ENCODE measurements around the gene TEDC1.

TEDC1 gene

DNA sequence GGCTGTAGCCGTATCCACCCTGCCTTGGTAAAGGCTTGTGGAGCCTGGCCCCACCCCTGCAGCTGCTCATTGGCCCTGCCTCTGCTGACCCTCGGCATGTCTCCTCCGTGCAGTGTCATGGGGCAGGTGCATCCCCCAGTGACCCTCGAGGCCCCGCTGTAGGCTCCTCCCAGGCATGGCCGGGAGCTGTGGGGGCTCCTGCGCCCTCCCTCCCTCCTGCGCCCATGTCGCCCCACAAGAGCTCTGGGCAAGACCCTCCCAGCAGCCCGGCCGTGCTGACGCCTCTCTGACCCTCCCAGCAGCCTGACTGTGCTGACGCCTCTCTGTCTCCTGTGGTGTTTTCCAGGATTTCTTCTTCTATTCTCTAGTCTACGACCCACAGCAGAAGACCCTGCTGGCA is 37.2 kb upstream of the TEDC1 start:
- Mint-ChIP-seq H3K27me3 (ENCODE audit: low read depth) (no peaks in the 10 kb centered on the region), H3K4me3 (no peak overlapping the region), H3K36me3 (ENCODE audit: low read depth) (peaks cover 8% of the 10 kb centered on the region), H3K4me1 (ENCODE audit: low read depth) (no peaks in the 10 kb centered on the region), H3K9me3 (no peaks in the 10 kb centered on the region), H3K27ac (no peak overlapping the region)

DNA sequence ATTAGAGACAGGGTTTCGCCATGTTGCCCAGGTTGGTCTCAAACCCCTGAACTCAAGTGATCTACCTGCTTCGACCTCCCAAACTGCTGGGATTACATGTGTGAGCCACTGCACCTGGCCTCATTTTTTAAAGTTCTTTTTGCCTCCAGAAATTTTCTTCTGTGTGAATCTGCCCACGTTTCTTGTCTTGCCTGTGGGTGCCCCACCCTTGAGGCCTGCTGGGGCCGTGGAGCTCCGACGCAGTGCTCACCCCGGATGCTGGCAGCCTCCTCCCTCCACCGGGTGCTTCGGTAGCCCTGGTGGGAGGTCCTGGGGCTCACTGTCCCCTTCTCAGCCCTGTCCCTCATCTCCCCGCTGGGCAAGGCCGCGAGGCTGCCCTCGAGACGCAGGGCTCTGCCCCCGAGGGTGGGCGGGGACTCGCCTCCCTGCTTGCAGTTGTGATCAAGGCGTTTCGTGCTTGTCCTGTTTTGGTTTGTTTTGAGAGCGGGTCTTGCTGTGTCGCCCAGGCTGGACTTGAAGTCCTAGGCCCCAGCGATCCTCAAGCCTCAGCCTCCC is 35.9 kb upstream of the TEDC1 start:
- Mint-ChIP-seq H3K9me3 (no peaks in the 10 kb centered on the region), H3K27ac (no peak overlapping the region), H3K4me3 (no peak overlapping the region), H3K27me3 (ENCODE audit: low read depth) (no peaks in the 10 kb centered on the region), H3K36me3 (ENCODE audit: low read depth) (peaks cover 8% of the 10 kb centered on the region), H3K4me1 (ENCODE audit: low read depth) (no peaks in the 10 kb centered on the region)

DNA sequence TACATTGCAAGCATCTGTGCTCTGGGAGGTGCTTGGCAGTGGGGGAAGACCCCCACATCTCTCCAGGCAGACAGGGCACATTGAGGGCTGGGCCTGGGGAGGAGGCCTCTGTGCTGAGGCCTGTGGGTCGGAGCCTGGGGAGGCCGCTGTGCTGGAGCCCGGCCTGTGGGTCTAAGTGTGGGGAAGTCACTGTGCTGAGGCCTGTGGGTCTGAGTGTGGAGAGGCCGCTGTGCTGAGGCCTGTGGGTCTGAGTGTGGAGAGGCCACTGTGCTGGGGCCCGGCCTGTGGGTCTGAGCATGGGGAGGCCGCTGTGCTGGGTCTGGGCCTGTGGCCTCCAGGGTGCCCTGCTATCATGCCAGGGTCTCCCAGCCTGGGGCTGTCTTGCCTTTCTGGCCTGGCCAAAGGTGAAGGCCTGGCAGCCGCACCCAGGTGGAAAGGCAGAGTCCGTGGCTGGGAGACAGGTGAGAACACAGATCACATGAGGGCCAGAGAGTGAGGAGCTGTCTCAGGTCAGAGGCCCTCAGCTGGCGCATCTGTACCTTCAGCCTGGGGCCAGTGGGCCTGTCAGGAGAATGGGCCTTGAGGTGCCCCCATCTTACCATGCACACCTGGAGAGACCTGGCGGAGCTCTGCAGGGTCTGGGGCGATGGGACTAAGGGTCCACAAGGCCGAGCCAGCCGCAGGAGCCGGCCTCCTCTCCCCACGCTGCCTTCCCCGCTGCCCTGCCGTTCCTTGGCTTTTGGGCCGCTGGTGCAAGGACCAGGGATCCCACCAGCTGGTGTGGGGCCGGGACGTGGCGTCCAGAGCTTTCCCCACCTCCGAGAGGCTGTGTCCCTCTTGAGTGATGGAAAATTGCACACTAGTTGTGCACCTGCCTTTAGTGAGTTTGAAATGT is 35.0 kb upstream of the TEDC1 start:
- Mint-ChIP-seq H3K9me3 (no peaks in the 10 kb centered on the region), H3K27me3 (ENCODE audit: low read depth) (no peaks in the 10 kb centered on the region), H3K4me1 (ENCODE audit: low read depth) (no peaks in the 10 kb centered on the region), H3K4me3 (no peak overlapping the region), H3K36me3 (ENCODE audit: low read depth) (peaks cover 8% of the 10 kb centered on the region), H3K27ac (no peak overlapping the region)

DNA sequence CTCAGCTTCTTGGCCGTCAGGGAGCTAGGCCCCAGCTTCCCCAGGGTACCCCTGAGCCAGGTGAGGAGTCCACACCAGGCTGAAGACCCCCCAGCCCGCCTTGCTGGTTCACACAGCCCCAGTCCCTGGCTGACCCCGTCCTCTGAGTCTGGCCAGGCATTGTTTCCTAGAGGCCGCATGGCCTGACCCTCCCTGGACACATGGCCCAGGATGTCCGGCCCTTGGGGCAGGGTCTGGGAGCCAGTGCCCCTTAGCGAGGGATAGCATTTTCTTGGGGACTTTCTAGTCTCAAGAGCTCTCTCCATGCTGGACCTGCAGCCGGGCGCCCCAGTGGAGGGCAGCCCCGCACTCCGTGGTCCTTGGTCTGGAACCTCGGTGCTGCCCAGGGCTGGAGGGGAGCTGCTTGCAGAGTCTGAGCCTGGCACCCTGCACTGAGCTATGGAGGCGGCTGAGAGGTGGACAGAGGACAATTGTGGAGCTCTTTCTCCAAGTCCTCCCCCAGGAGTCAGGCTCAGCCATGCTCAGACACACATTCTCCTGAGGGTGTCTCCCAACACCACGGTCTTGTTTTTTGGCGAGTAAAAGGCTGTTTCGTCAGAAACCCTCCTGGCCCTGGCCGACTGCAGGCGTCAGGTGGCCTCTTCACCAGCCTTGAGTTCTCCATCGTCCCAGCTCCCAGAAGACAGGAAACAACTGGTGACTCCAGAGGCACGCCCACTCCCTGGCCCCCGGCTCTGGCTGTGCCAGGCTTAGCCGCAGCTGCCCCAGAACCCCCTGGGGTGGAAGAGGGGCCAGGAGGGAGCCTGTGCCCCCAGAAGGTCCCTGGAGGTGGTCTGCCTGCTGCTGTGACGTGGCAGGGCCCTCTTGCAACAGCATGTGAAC is 34.1 kb upstream of the TEDC1 start:
- no peak overlapping the region for H3K4me3 Mint-ChIP-seq
- no peaks in the 10 kb centered on the region for H3K9me3 Mint-ChIP-seq
- H3K36me3 Mint-ChIP-seq (ENCODE audit: low read depth): peaks cover 10% of the 10 kb centered on the region
- no peaks in the 10 kb centered on the region for H3K27me3 Mint-ChIP-seq (ENCODE audit: low read depth)
- H3K27ac Mint-ChIP-seq: no peak overlapping the region
- H3K4me1 Mint-ChIP-seq (ENCODE audit: low read depth): no peaks in the 10 kb centered on the region

DNA sequence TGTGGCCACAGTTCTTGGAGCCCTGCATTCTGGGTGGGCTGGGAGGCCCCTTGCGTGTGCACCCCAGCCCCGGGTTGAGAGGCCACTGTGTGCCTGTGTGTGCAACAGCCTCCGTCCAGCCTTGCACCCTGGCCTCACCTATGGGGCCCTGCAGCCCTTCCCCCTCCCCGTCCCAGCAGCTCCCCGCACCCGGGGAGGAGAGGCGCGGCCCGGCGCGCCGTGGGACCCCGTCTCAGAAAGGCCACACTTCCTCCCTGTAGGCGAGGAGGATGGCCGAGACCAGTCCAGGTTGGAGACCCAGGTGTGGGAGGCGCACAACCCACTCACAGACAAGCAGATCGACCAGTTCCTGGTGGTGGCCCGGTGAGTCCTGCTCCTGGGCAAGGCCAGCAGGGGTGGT is 33.0 kb upstream of the TEDC1 start:
- Mint-ChIP-seq H3K4me1 (ENCODE audit: low read depth) (no peaks in the 10 kb centered on the region), H3K27me3 (ENCODE audit: low read depth) (no peaks in the 10 kb centered on the region), H3K9me3 (no peaks in the 10 kb centered on the region), H3K27ac (no peak overlapping the region), H3K36me3 (ENCODE audit: low read depth) (peaks cover 9% of the 10 kb centered on the region), H3K4me3 (no peak overlapping the region)

DNA sequence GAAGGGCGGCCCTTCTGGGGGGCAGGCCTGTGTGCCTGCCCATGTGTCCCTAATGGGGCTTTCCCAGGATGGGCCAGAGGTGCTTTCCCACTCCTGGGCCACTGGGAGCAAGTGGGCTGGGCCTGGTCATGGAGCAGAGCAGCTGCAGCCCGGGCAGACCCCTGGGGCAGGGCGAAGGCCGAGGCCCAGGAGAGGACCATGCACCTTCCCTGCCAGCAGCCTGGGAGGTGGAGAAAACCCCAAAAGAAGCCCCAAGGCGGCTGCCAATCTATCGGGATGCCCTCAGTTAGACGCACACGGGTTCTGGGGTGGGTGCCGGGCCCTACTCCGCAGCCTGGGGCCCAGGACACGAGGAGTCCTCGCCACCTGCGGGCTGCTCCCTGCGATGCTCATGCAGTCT is 32.5 kb upstream of the TEDC1 start:
- no peaks in the 10 kb centered on the region for H3K4me1 Mint-ChIP-seq (ENCODE audit: low read depth)
- no peak overlapping the region for H3K4me3 Mint-ChIP-seq
- H3K27ac Mint-ChIP-seq: no peak overlapping the region
- no peaks in the 10 kb centered on the region for H3K9me3 Mint-ChIP-seq
- H3K36me3 Mint-ChIP-seq (ENCODE audit: low read depth): peaks cover 9% of the 10 kb centered on the region
- H3K27me3 Mint-ChIP-seq (ENCODE audit: low read depth): no peaks in the 10 kb centered on the region

DNA sequence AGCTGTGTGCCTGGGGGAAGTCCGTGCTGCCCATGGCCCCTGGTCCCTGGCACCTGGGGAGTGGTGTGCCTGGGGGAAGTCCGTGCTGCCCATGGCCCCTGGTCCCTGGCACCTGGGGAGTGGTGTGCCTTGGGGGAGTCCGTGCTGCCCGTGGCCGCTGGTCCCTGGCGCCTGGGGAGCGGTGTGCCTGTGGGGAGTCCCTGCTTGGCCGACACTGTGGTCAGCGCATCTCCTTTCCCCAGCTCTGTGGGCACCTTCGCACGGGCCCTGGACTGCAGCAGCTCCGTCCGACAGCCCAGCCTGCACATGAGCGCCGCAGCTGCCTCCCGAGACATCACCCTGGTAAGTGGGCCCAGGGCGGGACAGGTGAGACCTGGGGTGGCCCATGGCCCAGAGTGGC is 30.9 kb upstream of the TEDC1 start:
- H3K27me3 Mint-ChIP-seq (ENCODE audit: low read depth): no peaks in the 10 kb centered on the region
- no peaks in the 10 kb centered on the region for H3K4me1 Mint-ChIP-seq (ENCODE audit: low read depth)
- peaks cover 9% of the 10 kb centered on the region for H3K36me3 Mint-ChIP-seq (ENCODE audit: low read depth)

DNA sequence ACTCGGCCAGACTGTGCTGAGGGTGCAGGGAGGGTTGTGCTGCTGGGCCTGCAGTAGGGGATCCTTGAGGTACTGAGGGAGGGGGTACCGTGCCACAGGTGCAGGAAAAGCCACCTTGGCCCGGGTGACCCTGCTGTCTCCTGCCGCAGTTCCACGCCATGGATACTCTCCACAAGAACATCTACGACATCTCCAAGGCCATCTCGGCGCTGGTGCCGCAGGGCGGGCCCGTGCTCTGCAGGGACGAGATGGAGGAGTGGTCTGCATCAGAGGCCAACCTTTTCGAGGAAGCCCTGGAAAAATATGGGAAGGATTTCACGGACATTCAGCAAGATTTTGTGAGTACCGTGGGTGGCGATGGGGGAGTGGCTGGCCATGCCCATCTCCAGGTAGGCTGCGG is 30.4 kb upstream of the TEDC1 start:
- H3K36me3 Mint-ChIP-seq (ENCODE audit: low read depth): peaks cover 5% of the 10 kb centered on the region
- H3K27me3 Mint-ChIP-seq (ENCODE audit: low read depth): no peaks in the 10 kb centered on the region

More for the DNA sequence above, 30.9 kb upstream of the TEDC1 start:
- Mint-ChIP-seq H3K9me3 (no peaks in the 10 kb centered on the region), H3K4me3 (no peak overlapping the region), H3K27ac (no peak overlapping the region)

DNA sequence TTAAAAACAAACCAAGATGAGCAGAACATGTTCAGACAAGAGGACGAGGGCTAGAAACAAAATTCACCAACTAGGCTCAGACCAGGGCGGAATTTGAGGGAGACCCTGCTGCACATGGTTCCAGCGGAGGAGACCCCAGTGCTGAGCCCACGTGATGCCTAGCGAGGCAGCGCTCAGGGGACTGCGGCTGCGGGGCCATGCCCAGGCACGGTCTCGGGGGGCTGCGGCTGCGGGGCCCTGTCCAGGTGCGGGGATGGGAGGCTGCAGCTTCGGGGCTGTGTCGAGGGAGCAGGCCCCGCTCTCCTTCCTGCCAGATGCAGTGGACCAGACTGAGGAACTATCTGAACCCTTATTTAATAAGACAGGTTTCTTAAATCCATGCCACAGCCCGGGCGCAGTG is 29.1 kb upstream of the TEDC1 start:
- Mint-ChIP-seq H3K9me3 (no peaks in the 10 kb centered on the region), H3K4me3 (no peak overlapping the region), H3K27ac (no peak overlapping the region), H3K4me1 (ENCODE audit: low read depth) (no peaks in the 10 kb centered on the region), H3K27me3 (ENCODE audit: low read depth) (no peaks in the 10 kb centered on the region), H3K36me3 (ENCODE audit: low read depth) (peaks cover 2% of the 10 kb centered on the region)

More for the DNA sequence above, 30.4 kb upstream of the TEDC1 start:
- Mint-ChIP-seq H3K4me3 (no peak overlapping the region), H3K4me1 (ENCODE audit: low read depth) (no peaks in the 10 kb centered on the region), H3K9me3 (no peaks in the 10 kb centered on the region), H3K27ac (no peak overlapping the region)

DNA sequence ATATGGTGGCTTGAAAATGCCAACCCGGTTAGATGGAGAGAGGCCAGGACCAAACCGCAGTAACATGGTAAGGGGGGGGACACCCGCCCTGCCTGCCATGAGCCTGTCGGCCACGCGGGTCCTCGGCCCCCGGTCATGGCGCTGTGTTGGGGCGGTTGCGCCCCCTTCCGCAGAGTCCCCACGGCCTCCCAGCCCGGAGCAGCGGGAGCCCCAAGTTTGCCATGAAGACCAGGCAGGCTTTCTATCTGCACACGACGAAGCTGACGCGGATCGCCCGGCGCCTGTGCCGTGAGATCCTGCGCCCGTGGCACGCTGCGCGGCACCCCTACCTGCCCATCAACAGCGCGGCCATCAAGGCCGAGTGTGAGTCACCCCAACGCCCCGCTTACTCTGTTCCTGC is 26.5 kb upstream of the TEDC1 start:
- no peaks in the 10 kb centered on the region for H3K9me3 Mint-ChIP-seq

DNA sequence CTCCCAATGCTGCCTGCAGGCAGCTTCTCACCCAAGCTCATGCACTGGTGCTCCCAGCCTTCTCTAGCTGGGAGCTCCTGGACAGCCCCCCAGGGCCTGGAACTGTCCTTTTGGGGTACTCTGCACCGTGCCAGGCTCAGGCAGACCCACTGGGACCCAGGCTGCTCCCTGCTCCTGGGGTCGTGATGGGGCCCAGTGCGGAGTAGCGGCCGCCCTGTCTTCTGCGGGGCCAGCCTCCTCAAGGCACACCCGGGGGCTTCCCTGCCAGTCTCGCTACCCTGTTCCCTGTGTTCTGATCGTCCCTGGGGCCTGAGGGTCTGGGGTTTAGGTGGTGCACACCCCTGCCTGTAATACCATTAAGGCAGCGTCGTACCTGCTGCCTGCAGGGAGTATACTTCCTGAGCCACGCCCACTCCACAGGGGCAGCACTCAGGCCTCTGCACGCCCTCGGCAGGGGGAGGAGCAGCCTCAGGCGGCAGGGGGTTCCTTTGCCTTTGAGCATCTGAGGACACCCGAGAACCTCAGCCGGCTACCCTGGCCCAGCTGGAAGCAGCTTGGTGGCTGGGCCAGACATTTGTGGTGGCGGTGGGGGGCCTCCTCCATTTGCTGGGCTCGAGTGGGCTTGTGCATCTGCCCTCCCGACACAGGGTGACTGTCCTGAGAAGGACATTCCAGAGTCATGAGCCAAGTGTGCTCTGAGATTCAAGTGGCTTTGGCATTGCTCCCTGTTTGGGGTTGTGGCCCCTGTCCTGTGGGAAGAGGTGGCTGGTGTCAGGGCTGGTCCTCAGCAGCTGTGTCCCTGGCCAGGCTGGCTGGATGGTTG is 25.6 kb upstream of the TEDC1 start:
- H3K27me3 Mint-ChIP-seq (ENCODE audit: low read depth): no peaks in the 10 kb centered on the region
- H3K9me3 Mint-ChIP-seq: no peaks in the 10 kb centered on the region
- no peak overlapping the region for H3K4me3 Mint-ChIP-seq

More for the DNA sequence above, 26.5 kb upstream of the TEDC1 start:
- Mint-ChIP-seq H3K36me3 (ENCODE audit: low read depth) (peaks cover 2% of the 10 kb centered on the region), H3K4me1 (ENCODE audit: low read depth) (no peaks in the 10 kb centered on the region), H3K27me3 (ENCODE audit: low read depth) (no peaks in the 10 kb centered on the region), H3K27ac (no peak overlapping the region), H3K4me3 (no peak overlapping the region)

DNA sequence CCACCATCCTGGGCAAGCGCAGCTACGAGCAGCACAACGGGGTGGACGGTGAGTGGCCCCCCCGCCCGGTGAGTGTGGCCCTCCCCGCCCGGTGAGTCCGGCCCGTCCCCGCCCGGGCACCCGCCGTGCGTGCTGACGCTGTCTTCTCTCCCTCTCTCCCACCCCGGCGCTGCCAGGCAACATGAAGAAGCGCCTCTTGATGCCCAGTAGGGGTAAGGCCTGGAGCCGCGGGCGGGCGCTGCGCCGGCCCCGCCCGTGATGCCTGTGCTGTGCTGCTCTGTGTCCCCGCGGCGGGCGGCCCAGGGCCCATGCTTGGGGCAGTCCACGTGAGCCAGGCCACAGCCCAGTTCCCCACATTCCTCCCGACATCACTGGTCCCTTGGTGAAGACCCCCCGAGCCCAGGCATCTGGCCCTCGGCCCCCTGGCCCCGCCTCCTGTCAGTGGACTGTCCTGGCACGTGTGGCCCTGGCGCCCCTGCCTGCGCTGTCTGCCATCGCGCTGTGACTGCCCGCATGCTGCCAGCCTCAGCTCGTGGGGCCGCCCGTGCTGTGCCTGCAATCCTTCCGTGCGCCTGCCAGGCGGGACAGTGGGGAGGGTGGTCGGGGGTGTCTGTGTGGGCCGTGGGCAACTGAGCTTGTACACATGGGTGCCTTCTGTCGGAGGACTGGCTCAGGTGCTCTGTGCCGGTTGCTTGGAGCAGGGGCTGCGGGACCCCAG is 24.4 kb upstream of the TEDC1 start:
- peaks cover under 1% of the 10 kb centered on the region for H3K36me3 Mint-ChIP-seq (ENCODE audit: low read depth)
- no peaks in the 10 kb centered on the region for H3K27me3 Mint-ChIP-seq (ENCODE audit: low read depth)

More for the DNA sequence above, 25.6 kb upstream of the TEDC1 start:
- Mint-ChIP-seq H3K27ac (no peak overlapping the region), H3K4me1 (ENCODE audit: low read depth) (no peaks in the 10 kb centered on the region), H3K36me3 (ENCODE audit: low read depth) (peaks cover 2% of the 10 kb centered on the region)

DNA sequence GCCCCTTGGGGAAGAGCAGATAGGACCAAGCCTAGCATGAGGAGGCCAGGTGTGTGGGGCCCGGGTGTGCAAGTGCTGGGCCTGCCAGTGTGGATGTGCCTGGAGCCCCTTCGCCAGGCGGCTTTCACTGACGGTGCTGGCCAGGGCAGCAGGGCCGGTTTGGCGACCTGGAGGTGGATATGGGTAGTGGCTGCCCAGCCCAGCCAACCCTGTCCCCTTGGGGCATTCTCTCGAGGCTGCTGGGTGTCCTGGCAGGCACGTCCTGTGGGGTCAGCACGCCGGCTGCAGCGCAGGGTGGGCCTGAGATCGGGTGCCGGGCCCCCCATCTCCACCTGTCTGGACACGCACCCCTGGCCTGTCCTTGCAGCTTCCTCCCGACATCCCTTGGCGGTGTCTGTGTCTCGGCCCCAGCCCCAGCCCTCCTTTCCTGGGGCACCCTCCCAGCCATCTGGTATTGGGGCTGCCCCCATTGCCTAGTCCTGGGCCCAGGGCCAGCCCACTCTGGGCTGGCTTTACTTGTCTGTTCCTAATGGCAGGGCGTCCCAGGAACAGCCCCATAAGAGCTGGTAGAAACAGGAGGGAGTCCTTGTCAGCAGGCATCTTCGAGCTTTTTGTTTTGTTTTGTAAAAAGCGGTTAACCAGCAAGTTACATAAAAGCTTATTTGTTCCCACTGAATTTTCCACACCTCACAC is 23.7 kb upstream of the TEDC1 start:
- no peaks in the 10 kb centered on the region for H3K9me3 Mint-ChIP-seq
- H3K27ac Mint-ChIP-seq: no peak overlapping the region
- H3K27me3 Mint-ChIP-seq (ENCODE audit: low read depth): no peaks in the 10 kb centered on the region
- no peak overlapping the region for H3K4me3 Mint-ChIP-seq
- no peaks in the 10 kb centered on the region for H3K36me3 Mint-ChIP-seq (ENCODE audit: low read depth)
- no peaks in the 10 kb centered on the region for H3K4me1 Mint-ChIP-seq (ENCODE audit: low read depth)

More for the DNA sequence above, 24.4 kb upstream of the TEDC1 start:
- no peaks in the 10 kb centered on the region for H3K4me1 Mint-ChIP-seq (ENCODE audit: low read depth)
- no peak overlapping the region for H3K27ac Mint-ChIP-seq
- H3K4me3 Mint-ChIP-seq: no peak overlapping the region
- no peaks in the 10 kb centered on the region for H3K9me3 Mint-ChIP-seq

Data from T-helper 1 cell treated with Interleukin-12 subunit alpha and Interleukin-12 subunit beta and Interleukin-4 antibody, amounts not matched to agents 30 μg/mL and 1 μg/mL, for 36 hours (primary cell).